Activated CD4-positive, CD25-positive, alpha-beta regulatory T cell treated with anti-CD3 and anti-CD28 coated beads, Interleukin-2, amount 50 U/mL, for 24 hours (primary cell): Measurements from ENCODE around the gene ICAM3.
"Not testable (repeated sequence)": the region's sequence is repeated elsewhere in the genome, so short reads cannot be mapped to it uniquely, and the experiment has no call there.

Experiments used
- ATAC-seq, 2 donors: fragments of 150-1000 bp; cut with Tn5 transposase; one replicate each; pipeline ENCODE4 v1.10.0; 2021; ENCODE audit warnings: mild to moderate bottlenecking in 1 of 2, moderate library complexity in 1 of 2

Gene ICAM3, protein sequence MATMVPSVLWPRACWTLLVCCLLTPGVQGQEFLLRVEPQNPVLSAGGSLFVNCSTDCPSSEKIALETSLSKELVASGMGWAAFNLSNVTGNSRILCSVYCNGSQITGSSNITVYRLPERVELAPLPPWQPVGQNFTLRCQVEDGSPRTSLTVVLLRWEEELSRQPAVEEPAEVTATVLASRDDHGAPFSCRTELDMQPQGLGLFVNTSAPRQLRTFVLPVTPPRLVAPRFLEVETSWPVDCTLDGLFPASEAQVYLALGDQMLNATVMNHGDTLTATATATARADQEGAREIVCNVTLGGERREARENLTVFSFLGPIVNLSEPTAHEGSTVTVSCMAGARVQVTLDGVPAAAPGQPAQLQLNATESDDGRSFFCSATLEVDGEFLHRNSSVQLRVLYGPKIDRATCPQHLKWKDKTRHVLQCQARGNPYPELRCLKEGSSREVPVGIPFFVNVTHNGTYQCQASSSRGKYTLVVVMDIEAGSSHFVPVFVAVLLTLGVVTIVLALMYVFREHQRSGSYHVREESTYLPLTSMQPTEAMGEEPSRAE

DNA sequence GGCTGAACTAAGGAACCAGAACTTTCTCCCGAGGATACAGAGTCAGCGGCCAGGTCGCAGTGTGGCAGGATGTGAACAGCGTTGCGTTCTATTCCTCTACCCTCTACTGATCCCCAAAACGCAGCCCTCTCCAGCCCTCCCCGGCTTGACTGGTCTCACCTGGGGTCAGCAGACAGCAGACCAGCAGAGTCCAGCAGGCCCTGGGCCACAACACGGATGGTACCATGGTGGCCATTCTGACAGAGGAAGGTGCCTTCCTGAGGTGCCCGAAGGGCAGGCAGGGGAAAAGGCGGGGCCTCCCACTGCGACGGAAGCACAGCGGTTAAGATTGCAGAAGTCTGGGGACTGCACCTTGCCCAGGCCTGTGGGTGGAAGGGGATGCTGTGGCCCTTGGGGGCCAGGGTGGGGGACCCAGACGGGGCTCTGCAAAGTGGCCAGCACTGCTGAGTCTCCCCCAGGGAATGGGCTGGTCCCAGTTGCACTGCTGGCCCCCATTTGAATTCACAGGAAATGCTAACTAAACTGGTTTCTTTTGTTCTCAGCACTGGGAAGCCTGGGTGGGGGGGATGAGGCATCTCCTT is at the start of gene ICAM3:
Gene ICAM3 (minus strand): TSS at position 245 of the 581 bp plus-strand sequence. CDS start 10 bp downstream, at position 235.
- peak; percentile 92 to 94 for ATAC-seq

DNA sequence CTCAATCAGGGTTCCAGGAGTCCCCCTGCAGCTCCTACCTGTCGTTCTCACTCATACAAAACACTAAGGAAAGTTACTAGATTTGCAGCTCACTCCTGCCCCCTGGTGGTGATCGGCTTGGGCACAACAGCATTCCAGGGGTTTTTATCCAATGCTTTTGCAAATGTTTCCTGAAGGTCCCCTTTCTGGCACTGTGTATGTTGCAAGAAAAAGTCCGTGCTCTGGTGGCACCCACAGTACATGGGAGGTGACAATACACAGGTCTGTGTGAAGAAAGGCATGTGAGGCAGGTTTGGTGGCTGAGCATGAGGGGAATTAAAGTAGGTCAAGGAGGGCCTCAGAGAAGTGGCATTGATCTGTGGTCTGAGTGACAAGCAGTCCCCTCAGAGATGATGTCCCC is 49.5 kb upstream of the ICAM3 start:
- peak; percentile 48 to 59 for ATAC-seq

DNA sequence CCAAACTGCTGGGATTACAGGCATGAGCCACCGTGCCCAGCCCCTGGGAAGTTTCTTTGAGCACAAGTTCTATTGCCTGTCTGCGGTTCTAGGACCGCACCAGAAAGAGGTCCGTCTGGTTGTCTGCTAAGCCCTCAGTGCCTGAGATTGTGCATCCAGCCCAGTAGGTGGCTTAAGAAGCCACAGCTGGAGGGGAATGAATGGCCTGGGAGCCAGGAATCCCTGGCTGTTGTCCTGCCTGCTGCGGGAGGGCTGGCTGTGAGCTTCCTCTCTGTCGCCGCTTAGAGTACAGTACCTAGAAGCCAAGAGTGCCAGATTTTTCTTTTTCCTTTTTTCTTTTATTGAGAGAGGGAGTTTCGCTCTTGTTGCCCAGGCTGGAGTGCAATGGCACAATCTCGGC is 45.2 kb upstream of the ICAM3 start:
- ATAC-seq, result no peak

DNA sequence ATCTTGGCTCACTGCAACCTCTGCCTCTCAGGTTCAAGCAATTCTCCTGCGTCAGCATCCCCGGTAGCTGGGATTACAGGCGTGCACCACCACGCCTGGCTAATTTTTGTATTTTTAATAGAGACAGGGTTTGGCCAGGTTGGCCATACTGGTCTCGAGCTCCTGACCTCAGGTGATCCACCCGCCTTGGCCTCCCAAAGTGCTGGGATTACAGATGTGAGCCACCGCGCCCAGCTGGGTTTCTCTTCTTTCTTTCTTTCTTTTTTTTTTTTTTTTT is 43.7 kb upstream of the ICAM3 start:
- ATAC-seq, result not testable (repeated sequence)

DNA sequence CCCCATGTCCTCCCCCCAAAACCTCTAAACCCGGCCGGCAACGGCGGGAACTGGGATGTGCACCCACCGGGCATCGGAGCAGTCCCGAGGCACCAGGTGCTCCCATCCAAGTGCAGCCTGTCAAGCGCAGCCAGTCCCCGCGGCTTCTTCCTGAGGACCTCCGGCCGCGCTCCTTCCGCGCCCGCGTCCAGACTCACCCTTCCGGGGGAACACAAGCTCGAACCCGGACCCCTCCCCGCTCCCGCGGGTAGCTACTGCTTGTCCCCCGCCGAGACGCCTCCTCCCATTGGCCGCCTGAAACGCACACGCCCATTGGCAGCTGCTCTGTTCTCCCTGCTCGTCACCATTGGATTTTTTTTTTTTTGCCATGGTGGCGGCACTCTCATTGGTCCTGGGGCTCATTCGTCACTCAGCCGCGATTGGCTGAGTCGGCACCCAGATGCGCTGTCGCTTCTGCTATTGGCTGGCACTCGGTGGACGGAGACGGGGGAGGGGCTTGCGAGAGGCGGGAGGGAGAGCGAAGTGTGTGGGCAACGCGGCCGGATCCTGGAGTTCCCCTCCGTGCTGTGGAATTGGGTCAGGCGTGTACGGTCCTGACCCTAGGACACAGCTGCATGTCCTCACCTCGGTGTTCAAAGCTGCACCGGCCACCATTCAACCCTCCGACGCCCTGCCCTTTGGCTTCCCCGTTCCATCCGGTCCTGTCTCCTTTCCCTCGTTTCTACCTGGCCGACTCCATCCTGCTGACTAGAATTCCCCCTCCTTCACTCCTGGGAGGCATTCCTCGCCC is 41.1 kb upstream of the ICAM3 start, which contains the start of gene TYK2:
Gene TYK2 (minus strand): TSS at position 260 of the 790 bp plus-strand sequence. CDS start 2,166 bp downstream, outside the sequence.
- peak; percentile 99 for ATAC-seq

DNA sequence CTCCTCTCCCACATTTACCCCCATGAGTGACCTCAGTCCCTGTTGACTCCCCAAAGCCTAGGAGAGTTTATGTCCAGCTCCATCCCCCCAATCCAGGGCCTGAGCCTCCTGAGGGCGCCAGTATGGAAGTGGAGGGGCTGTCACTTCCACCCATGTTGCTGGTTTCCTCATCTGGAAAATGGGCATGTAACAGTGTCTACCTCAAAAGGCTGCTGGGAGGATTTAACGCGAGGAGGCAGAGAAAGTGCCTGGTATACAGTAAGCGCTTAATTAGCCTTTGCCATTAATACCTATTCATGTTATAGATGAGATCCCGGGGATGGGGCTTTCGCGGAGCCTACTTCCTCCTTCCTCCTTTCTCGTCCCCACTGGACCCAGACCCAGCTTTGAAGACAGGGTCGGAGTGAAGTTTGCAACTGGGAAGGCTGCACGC is 40.5 kb upstream of the ICAM3 start:
- no peak for ATAC-seq

DNA sequence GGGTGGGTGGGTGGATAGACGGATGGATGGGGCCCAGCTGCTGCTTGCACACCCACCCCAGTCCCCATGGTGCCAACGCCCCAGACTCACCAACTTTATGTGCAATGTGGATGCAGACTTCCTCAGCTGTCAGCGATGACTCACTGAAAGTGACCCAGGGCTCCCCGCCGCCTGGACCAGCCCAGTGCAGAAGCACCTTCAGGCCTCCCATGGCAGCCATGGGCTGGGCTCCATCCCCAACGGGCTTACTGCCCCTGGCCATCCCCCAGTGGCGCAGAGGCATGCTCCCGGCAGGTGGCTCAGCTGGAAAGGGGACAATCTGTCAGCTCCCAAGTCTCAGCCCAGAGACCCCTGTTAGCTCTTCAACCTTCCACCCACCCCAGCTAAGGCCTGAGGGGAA is 38.7 kb upstream of the ICAM3 start:
- ATAC-seq, result no peak

DNA sequence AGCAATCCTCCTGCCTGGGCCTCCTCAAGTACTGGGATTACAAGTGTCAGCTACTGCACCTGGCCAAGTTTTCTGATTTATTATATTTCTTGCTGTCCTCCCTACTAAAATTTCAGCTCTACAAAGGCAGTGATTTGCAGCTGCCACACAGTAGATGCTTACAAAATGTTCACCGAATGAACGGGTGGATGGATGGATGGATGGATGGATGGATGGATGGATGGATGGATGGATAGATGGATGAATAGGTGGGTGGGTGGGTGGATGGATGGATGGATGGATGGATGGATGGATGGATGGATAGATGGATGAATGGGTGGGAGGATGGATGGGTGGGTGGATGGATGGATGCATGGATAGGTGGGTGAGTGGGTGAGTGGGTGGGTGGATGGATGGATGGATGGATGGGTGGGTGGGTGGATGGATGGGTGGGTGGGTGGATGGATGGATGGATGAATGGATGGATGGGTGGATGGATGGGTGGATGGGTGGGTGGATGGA is 37.8 kb upstream of the ICAM3 start:
- ATAC-seq, result not testable (repeated sequence)

DNA sequence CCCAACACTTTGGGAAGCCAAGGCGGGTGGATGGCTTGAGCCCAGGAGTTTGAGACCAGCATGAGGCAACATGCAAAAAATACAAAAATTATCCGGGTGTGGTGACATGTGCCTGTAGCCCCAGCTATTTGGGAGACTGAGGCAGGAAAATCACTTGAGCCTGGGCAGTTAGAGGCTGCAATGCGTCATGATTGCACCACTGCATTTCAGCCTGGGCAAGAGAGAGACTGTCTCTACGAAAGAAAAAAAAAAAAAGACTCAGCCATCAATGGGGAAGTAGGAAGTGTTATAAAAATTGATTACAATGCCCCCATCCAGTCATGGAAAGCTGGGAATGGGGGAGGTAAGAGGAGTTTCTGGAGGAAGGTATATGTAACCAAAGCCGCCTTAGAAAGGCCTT is 35.5 kb upstream of the ICAM3 start:
- ATAC-seq, result no peak

DNA sequence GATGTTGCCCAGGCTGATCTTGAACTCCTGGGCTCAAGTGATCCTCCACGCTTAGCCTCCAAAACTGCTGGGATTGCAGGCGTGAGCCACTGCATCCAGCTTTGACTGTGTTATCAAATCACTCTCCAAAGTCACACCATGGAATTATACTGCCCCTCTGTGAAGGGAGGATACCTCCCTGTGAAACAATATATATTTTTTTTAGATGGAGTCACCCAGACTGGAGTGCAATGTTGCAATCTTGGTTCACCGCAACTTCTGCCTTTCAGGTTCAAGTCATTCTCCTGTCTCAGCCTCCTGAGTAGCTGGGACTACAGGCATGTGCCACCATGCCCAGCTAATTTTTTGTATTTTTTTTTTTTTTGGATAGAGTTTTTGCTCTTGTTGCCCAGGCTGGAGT is 33.3 kb upstream of the ICAM3 start:
- ATAC-seq, result no peak

DNA sequence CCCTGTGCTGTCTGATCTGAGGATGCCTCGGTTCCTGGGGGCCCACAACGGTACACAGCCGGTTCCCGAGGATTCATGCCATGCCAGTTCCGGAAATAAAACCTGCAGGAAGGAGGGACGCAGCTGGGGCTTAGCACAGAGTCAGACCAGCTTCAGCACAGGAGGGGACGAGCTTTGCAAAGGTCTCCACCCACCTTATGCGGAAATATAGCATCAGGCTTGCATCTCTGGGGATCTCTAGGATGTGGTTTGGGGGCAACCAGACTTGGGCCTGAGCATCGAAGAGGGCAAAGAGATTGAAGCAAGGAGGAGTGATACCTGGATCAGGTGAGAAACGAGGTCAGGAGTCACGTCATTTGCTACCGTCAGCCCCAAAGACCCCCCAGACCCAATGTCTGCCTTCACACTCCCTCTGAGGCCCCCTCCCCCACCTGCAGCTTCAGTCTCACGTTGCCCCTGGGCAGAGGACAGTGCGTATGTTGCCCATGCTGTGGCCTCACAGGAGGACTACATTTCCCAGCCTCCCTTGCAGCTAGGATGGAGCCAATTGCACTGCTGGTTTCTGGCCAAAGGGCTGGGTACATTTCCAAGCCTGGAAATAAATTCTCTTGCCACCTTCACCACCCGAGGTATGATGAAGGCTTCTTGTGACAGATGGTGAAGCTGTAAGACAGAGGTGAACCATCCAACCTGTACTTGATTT is 28.8 kb upstream of the ICAM3 start:
- ATAC-seq, result no peak

DNA sequence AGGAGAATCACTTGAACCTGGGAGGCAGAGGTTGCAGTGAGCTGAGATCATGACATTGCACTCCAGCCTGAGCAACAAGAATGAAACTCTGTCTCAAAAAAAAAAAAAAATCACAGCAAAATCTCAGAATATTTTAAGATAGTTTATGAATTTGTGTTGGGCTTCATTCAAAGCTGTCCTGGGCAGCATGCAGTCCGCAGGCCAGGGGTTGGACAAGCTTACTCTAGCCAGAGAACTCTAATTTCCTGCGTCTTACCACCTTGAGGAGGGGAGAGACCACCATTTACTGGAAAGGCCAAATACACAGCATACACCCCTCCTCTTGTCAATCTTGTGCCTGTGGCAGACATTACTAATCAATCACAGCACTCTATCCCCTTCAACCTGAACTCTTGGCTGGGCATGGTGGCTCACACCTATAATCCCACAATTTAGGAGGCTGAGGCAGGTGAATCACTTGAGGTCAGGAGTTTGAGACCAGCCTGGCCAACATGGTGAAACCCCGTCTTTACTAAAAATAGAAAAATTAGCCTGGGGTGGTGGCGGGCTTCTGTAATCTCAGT is 27.6 kb upstream of the ICAM3 start:
- ATAC-seq, result not testable (repeated sequence)

DNA sequence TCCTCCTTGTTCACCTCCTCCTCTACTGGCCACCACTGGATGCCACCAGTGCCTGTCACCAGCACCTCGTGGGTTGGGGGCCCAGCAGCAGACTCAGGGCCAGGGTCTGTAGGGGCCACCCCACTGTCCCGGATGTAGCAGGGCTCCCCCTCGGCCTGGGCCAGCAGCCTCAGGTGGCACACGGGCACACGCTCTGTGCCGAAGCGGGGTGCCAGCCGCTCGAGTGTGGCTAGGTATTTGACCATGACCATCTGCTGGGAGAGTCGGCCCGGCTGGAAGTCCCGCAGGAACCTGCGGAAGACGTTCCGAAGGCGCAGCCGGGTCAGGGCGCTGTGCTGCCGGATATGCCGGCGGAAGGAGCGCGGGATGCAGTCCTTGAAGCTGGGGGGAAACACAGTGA is 26.1 kb upstream of the ICAM3 start:
- ATAC-seq, result no peak

DNA sequence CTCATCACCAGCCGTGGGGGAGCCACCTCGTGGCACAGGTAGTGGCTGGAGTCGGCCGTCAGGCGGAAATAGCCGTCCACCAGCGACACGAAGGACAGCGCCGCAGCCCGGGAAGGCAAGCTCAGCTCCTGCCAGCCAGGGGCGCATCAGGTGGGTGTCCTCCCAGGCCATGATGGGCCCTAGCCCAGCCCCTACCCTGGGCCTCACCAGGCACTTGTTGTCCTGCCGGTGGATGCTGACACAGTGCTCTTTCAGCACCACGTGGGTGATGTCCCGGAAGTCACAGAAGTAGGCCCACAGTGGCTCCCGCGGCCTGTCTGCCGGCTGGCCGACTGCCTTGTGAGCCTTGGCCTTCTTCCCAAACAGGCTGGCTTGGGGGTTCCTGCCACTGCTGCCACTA is 25.2 kb upstream of the ICAM3 start:
- ATAC-seq, result no peak

DNA sequence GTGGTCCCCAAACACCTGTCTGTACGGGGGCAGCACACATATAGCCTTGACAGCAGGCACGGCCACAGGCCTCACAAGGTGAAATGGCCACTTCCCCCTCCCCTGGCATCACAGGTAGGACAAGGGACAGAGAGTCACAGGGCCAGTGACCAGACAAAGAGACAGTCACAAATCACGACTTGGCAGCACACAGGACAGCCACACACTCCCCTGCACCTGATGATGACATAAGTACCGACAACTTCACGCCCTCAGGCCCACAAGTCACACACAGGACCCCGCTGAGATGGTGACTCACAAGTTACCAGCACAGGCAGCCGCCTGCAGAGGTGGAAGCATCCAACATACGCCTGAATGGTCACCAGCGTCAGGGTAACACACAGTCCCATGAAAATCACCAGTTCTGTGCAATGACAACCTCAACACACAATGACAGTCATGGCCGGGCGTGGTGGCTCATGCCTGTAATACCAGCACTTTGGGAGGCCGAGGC is 24.4 kb upstream of the ICAM3 start:
- ATAC-seq, result no peak

DNA sequence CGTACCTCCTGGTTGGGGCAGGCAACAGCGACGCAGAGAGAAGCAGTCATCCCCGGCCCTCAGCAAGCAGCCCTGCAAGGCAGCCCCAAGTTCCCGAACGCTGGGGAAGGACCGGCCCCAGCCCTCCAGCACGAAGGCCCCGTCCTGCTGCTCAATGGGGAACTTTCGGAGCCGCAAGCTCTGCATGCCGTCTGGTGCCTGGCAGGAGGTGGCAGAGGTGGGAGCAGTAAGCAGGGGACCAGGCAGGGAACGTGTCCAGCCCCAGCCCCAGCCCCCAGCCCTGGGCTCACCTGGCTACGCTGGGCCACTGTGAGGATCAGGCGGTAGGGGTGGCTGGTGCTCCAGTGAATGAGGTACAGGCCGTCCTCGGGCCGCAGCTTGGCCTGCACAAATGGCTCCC is 22.8 kb upstream of the ICAM3 start:
- no peak for ATAC-seq

DNA sequence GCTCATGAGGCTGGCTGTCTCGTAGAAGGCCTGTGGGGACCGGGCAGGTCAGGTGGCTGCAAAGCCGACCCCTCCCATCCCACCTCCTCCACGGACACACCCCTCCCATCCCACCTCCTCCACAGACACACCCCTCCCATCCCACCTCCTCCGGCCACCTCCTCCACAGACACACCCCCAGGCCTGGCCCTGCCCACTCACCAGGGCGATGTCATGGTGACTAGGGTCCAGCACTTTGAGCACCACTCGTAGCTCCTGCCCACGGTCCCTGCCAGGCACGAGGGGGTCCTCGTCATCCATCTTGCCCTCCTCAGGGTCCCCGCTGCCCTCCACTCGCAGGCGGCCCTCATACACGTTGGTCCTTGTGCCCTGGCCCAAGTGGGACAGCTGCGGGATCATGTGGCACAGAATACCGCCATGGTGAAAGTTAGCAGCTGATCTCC is 22.2 kb upstream of the ICAM3 start:
- no peak for ATAC-seq

DNA sequence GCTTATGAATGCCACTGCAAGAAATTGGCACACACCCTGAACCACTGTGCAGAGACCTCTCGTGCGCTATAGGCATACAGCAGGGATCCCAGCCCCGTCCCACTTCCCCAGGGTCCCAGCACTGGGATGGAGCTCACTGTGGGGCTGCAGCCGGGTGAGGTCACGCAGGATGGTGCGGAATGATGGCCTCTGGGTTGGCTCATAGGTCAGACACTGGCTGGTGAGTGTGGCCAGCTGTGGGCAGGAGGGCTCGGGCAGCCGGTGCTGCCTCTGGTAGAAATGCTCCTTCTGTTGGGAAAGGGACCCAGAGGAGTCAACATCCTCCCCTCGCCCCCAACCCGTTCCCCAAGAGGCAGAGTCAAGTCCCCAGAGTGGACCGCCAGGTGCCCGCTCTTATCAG is 17.0 kb upstream of the ICAM3 start:
- no peak for ATAC-seq

DNA sequence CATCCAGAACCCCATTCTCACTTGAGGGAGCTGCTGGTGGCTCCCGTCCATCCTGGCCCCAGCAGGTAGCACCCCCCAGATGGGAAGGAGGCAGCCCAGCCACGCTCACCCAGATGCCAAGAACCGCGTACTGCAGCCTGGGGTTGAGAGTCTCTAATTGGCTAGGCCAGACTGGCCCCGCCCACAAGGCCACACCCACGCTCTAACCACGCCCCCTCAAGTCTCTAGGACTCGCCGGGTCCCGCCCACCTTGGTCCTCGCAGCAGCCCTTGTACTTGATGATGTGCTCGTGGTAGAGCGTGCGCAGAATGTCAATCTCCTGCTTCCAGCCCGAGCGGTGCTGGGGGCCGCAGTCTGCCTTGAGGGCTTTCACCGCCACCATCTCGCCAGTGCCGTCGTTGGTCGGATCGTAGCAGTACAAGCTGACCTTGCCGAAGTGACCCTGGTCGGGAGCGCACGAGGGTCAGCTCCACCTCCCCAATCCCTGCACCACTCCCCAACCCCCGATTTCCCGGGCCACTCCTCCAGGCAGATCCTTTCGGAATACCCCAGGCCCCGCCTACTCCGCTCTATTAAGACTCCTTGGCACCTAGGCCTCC is 14.5 kb upstream of the ICAM3 start:
- ATAC-seq, result peak; percentile 38 to 41

DNA sequence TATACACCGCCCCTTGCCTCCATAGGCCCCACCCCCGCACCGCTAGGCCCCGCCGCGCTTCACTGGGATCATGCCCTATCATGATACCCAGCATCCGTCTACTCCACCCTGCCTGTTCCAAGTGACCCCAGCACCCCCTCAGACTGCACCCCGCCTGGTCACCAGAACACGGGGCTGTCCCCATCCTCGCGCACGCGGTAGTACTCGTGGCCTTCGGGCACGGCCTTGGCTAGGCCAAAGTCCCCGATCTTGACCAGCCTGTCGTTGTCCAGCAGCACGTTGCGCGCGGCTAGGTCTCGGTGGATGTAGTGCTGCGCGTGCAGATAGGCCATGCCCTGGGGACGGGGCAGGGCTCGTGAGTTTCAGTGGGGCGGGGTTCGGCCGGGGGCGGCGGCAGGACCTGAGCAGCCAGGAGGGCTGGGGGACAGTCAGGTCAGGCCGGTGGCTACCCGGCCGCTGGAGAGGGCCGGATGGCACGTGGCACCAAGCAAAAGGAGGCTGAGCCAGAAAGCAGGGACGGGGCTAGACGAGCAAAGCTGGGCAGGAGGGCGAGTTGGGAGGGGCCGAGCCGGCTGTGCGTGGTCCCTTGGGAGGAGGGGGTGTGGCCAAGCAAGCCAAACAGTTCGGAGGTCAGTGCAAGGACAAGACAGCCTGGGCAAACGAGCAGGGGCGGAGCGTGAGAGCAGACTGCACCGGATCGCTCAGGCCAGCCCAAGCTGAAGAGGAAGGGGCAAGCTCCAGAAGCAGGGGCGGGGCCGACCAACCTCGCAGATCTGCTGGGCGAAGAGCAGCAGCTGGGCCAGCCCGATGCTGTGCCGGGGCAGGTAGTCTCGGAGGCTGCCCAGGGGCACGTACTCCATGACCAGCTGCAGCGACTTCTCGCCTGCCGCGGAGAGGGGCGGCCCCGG is 13.6 kb upstream of the ICAM3 start:
- ATAC-seq, result no peak
